Measurements from ENCODE around the gene L3MBTL4.

GRCh38 chr18:6078877-6079276 is 335.8 kb downstream of the L3MBTL4 start:
- TF ChIP-seq CTCF (conservative IDR thresholded peaks at IDR 0.05; ENCODE audit: low read length) (no peak), EZH2phosphoT487 (IDR thresholded peaks at IDR 0.05; ENCODE audit: borderline replicate concordance, low read depth, low read length) (no peak)
